ENCODE measurements around the gene LTBR.

Gene LTBR

DNA sequence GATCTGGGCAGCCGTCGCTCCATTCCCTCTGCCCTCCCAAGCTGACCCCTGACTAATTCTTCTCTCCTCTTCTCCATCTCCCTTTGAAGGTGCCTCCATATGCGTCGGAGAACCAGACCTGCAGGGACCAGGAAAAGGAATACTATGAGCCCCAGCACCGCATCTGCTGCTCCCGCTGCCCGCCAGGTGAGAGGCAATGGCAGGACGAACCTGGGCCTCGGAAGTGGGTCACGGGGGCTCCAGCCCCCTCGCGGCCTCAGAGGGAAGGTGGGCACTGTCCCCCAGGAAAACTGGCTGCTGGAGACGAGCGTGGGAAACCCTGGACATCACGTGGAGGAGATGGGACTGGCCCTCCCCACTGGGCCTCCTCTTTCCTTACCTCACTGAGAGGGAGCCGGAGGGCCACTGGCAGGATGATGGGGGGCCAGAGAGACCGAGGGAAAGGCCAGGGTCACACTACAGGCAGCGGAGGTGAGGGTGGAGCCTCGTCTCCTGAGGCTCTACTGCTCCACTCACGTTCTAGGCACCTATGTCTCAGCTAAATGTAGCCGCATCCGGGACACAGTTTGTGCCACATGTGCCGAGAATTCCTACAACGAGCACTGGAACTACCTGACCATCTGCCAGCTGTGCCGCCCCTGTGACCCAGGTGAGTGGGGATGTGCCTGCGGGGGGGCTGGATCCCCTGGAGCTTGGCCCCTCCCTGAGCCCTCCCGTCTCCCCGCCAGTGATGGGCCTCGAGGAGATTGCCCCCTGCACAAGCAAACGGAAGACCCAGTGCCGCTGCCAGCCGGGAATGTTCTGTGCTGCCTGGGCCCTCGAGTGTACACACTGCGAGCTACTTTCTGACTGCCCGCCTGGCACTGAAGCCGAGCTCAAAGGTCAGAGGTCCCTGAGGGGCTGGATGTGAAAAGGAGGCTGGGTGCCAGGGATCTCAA lies 806 bp downstream of the LTBR start:
- DNase-seq (ENCODE audit: low spot score): peak; percentile 37

DNA sequence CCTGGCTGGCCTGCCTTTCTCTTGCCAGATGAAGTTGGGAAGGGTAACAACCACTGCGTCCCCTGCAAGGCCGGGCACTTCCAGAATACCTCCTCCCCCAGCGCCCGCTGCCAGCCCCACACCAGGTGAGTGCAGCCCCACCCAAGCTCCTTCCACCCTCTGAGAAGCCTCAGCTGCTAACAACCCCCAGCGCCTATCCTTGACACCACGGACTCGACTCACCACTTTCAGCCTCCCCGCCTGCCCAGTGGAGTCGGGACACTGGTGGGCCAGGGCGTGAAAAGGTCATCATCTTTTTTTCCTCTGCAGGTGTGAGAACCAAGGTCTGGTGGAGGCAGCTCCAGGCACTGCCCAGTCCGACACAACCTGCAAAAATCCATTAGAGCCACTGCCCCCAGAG lies 2.1 kb downstream of the LTBR start:
- no peak for DNase-seq (ENCODE audit: low spot score)

DNA sequence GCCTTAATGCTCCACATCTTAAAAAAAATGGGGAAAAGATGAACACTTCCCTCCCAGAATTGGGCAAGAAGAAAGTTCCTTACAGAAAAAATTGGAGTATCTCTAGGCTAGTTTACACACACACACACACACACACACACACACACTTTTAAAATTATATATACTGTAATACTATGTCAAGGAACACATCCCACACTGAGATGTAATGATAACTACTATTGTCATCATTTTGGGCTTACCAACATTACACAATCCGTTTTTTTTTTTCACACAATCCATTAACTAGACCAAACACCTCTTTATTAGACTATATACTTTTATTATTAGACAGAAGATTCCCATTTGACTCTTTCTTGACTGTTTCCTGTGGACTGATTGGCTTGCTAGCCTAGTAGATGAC lies 2.5 kb downstream of the LTBR start:
- DNase-seq (ENCODE audit: low spot score): no peak

DNA sequence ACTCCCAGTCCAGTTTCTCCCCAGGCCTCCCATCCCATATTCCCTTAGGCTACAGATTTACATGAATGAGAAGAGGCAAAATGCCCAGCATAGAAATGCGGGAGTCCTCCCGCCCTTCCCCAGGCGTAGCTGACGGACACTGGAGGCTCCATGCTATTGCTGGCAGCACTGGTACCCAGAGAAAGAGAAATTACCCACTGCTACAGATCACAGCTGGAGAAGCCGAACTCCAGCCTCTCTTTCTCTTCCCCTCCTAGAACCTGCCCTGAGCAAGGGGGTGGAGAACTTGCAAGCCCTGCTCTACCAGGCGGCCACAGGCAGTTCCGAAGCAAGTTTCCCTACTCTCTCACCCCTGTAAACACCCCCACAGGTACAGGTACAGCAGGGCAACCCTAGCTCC lies 3.6 kb downstream of the LTBR start:
- DNase-seq (ENCODE audit: low spot score): no peak

DNA sequence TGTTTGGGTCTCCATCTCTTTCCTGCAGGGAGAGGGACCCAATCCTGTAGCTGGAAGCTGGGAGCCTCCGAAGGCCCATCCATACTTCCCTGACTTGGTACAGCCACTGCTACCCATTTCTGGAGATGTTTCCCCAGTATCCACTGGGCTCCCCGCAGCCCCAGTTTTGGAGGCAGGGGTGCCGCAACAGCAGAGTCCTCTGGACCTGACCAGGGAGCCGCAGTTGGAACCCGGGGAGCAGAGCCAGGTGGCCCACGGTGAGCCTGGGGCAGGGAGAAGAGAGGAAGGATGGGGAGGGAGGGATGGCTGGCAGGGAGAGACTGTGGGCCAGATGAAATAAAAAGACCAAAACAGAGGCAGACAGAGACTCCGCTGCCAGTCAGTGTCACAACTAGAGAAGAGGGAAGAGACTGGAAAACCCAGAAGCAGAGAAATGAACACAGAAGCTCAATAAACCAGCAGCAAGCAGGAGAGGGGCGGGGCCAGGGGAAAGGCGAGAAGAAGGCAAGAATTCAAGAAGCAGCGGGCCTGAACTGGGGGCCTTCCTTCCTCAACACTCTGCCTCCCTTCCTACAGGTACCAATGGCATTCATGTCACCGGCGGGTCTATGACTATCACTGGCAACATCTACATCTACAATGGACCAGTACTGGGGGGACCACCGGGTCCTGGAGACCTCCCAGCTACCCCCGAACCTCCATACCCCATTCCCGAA lies 6.3 kb downstream of the LTBR start:
- peak; percentile 12 for DNase-seq (ENCODE audit: low spot score)

DNA sequence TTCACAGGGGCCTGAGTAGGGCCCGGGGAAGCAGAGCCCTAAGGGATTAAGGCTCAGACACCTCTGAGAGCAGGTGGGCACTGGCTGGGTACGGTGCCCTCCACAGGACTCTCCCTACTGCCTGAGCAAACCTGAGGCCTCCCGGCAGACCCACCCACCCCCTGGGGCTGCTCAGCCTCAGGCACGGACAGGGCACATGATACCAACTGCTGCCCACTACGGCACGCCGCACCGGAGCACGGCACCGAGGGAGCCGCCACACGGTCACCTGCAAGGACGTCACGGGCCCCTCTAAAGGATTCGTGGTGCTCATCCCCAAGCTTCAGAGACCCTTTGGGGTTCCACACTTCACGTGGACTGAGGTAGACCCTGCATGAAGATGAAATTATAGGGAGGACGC lies 7.1 kb downstream of the LTBR start:
- peak; percentile 2 for DNase-seq (ENCODE audit: low spot score)

DNA sequence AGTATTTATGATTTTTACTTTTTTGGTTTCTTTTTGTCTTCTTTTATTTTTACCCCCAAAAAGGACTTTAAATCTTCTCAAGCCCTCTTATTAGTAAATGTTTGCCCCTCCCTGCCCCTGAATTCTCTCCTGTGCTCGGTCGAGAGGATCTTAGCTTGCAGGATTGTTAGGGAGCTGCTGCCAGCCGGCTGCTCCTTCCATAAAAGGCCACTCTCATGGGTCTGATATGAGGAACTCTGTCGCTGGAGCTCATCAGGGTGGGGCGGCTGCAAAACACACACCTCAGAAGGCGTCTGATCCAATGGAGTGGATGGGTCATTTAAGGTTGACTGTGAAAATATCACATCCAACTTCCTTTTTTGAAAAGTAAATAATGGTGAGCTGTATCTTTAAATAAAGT lies 8.5 kb downstream of the LTBR start:
- peak; percentile 4 for DNase-seq (ENCODE audit: low spot score)

DNA sequence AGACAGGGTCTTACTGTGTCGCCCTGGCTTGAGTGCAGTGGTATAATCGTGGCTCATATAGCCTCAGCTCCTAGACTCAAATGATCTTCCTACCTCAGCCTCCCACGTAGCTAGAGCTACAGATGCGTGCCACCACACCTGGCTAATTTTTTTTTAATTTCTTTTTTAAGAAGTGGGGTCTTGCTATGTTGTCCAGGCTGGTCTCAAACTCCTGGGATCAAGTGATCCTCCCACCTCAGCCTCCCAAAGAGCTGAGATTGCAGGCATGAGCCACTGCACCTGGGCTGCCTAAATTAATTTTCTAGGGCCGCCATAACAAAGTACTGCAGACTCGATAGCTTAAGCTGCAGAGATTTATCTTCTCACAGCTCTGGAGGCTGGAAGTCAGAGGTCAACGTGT lies 9.1 kb downstream of the LTBR start:
- no peak for DNase-seq (ENCODE audit: low spot score)

DNA sequence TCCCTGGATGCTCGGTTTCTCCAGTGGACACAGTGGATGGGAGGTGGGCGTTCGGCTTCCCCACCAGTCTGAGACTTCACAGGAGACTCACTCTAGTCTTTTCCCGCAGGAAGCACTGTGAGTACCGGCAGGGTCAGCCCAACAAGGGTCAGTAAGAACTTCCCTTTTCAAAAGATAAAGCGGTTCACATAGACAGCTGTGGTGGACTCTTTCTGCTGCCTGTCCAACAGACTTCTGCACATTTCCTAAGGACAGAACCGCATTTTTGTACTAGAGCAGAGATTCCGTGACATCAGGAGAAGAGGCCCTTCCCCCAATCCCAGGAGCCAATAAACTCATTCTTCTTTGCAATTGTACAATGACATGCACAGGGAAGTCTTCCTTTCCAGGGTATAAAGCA lies 10.4 kb downstream of the LTBR start:
- DNase-seq (ENCODE audit: low spot score): no peak

DNA sequence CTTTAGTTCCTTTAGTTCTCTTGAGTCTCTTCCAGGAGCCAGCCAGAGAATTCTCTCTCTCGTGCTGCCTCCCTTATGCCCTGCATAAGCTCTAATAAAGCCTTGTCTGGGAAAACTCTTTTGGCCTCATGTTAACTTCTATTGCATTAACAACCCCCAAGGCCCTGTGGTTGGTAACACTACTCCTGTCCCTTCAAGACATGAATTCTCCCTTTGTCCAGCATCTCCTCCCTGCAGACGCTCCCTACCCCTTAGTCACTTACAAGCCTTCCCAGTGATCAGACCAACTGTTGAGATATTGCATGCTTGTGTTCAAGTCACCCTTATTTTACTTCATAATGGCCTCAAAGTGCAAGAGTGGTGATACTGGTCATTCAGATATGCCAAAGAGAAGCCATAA lies 12.1 kb downstream of the LTBR start:
- DNase-seq (ENCODE audit: low spot score): no peak

DNA sequence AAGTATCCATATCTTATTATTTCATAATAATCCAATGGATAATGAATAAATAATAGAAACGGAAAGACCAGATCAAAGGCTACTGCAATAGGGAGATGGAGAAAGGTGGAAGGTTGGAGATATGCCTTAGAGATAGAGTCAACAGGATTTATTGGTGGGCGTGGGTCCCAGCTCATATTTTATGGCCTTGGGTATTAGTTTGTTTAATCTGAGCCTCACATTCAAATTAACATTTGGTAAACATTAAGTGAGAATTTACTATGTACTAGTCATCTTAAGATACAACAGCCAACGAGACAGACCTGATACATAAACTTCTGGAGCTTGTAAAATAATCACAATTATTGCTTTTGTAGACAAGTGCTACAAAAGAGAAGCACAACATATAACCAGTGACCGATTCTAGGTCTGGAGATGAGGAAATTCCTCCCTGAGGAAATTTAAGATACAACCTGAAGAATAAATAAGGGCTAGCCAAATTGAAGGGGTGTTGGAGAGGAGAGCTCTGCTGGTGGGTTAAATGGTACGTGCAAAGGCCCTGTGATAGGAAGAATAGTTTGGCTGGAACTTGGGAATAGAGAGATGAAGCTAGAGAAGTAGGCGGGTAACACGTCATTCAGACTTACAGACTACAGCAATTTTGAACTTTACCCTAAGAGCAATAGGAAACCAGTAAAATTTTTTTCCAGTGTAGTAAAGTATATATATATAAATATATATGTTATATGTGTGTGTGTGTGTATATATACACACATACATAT lies 16.1 kb downstream of the LTBR start:
- DNase-seq (ENCODE audit: low spot score): no peak

DNA sequence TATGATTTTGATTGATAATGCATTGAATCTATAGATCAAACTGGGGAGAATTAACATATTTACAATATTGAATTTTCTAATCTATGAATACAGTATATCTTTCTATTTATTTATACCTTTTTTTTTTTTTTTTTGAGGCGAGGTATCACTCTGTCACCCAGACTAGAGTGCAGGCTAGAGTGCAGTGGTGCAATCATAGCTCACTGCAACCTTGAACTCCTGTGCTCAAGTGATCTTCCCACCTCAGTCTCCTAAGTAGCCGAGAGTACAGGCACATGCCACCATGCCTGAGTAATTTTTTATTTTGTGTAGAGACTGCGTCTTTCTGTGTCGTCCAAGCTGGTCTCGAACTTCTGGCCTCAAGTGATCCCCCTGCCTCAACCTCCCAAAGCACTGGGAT lies 20.4 kb downstream of the LTBR start:
- no peak for DNase-seq (ENCODE audit: low spot score)

DNA sequence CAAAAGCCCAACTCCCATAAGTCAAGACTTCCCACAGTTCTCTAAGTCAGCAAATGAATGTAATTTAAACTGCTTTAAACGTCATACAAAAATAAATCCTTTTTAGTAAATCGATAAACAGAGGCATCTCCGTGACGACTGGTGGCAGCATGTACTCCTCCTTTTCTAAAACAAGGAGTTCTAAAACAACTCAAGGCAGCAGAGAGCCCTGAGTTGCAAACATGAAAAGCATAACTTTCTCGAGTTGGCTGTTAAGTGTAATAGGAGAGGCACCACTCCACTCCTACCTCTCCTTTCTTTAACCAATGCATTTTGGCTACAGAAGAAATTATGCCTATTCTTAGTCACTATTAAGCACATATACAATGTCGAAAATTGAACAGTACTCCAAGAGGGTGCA lies 22.0 kb downstream of the LTBR start:
- DNase-seq (ENCODE audit: low spot score): no peak

DNA sequence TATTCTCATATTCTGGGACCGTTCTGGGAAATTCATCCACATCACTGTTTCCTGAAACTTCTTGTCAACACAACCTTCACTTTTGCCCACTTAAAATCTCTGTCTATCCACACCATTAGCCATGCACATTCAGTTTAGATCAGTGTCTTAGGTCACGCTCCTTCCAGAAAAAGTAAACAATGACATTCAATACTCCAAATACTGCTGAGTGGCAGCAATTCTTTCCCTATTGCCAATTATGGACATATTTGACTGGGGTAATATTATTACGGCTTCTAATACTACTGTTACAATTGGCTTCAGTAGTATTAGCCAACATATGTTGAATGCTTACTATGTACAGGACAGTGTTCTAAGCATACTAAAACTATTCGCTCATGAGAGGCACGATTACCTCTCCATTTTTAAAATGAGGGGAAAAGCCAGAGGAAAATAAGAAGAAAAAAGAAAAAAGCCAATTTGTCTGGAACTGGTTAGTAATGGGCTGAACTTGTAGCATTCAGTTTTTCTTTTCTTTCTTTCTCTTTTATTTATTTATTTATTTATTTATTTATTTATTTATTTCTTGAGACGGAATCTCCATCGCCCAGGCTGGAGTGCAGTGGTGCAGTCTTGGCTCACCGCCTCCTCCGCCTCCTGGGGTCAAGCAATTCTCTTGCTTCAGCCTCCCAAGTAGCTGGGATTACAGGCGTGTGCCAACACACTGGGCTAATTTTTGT lies 23.4 kb downstream of the LTBR start:
- no peak for DNase-seq (ENCODE audit: low spot score)

DNA sequence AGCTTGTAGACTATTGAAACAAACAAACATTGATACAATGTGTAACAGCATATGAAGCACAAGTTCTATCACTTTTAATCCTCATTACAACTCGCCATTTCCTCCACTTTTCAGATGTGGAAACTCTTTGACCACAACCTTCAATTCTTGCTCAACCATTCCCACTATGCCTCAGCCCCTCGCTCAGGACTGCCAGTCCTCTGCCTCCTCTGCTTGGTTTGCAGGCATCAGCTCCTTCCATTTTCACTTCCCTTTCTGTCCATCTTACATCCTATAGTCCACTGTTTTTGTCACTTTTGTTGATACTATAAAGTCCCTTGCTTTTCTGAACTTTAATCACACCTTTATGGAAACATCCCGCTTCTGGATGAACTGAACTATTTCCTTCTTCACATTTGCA lies 32.6 kb downstream of the LTBR start:
- no peak for DNase-seq (ENCODE audit: low spot score)

DNA sequence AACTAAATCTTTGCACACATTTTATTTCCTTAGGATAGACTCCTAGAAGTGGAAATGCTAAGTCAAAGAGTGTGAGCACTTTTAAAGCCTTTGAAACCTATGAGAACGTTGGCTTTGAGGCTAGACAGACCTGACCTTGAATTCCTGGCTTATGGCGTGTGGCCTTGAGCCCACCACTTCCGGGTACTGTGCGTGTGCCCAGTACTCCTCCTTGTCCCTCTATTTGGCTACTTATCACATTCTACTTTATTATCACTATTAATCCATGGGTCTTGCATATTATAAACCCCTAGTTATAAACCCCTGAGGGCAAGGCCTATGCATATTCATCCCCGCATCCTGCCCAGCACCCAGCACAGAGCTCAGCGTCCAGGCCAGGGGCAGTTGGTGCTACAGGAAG lies 34.8 kb downstream of the LTBR start:
- no peak for DNase-seq (ENCODE audit: low spot score)

DNA sequence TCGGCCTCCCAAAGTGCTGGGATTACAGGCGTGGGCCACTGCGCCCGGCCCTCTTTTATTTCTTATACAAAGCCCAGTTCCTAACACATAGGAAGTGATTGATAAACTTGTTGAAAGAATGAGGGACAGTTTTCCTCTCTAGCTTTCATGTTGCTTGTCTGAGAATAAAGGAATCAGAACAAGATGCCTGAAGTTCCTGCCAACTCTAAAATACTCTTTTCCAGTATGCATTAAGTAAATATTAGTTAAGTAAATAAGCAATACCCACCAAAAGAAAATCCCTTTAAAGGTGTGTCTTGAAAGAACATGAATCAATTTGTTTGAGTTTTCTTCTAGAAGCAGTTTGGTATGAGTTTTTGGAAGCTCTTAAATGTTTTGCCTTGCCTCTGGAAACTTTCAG lies 36.4 kb downstream of the LTBR start:
- DNase-seq (ENCODE audit: low spot score): no peak

DNA sequence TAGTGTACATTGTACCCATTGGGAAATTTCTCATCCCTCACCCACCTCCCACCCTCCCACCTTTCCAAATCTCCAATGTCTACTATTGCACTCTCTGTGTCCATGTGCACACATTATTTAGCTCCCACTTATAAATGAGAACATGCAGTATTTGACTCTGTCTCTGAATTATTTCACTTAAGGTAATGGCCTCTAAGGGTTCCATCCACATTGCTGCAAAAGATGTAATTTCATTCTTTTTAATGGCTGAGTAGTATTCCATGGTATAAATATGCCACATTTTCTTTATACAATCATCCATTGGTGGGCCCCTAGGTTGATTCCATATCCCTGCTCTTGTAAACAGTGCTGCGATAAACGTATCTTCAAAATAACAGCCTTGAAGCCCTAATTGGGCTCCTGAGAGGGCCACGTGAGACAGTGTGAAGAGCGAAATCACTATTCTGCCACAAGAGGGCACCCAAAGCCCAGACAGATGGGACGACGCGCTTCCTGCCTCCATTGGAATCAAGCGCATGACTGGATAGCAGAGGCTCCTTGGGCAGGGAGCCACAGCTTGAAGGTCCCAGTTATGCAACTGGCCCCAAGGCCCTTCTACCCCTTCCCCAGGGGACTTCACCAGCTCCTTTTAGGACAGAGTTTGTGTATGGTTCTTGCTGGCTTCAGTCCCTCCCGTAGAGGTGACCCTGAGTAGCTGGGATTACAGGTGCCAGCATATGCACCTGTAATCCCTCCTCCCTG lies 39.5 kb downstream of the LTBR start:
- peak; percentile 88 for DNase-seq (ENCODE audit: low spot score)

DNA sequence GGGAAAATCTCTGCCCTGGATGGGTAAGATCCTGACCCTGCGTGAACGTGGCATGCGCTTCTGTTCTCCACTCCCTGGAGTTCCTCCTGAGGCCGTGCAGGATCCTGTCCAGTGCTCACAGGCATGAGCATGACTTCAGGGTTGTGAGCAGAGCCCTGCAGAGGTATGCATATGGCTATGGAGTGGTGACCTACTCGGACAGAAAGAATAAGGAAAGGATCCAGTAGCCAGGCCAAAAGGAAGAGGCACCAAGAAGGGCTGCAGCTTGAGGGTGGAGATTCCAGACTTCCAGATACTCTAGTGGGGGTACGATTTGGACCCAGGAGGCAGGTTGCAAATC lies 40.0 kb downstream of the LTBR start:
- DNase-seq (ENCODE audit: low spot score): no peak

DNA sequence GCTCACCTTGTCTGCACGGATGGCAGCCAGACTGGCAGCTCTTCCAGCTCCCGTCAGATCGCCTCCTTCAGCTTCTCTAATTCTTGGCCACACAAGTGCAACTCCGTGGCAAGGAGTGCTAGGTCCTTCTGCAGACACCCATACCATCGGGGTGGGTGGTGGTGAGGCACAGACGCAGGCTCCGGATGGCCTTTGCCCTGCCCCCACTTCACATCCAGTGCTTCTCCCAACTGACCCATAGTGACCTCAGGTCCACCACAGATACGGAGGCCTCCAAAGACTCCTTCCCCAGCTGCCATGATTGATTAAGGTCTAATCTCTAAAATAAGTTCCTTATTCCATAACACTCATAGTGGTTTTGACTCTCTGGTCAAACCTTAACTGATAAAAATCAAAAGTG lies 40.9 kb downstream of the LTBR start:
- DNase-seq (ENCODE audit: low spot score): no peak
